ENCODE measurements around the gene DISP3.

The DISP3 gene

DNA sequence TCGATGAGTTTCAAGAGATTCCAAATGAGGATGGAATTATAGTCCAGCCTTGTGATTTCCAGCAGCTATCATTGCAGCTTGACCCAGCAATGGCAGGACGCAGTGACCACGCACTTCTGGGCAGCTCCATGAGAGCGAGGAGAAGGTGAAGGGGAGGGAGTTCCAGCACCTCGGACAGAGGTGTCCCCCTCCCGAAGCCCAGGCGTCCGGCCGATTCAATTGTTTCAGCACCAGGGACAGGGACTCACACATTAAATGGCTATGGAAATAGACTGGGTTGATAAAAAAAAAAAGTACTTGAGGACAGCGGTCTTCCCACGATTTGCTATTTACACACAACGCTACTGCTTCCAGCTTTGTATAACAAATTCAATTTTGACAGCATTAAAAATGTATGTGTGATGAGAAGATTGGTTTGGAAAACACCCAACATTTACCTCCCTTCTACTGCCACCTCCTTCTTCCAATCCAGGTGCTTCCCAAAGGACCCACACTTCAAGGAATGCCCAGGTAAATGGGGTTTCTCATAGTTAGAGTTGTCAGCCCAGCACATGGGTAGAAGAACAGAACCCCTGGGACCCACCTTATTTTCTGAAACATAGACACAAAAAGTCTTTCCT lies 71.8 kb downstream of the DISP3 start:
- DNase-seq: no peak

DNA sequence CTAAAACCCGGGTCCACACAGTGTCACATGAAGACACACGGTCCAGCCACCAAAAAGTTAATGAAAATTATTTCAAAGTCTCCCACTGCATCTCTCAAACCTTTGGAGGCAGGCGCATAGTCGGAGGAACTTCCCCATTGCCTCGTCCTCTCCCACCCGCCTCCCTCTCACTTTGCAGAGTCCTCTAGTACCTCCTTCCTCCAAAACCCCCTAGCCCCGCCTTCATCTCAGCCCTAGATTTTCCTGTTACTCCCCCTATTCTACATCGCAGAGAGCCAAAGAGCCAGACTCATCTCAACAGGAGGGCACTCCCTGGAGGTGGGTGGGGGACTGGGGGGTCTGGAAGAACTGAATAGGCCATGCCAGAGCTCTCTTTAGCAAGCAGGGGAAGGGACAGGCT lies 79.3 kb downstream of the DISP3 start:
- no peak for DNase-seq

DNA sequence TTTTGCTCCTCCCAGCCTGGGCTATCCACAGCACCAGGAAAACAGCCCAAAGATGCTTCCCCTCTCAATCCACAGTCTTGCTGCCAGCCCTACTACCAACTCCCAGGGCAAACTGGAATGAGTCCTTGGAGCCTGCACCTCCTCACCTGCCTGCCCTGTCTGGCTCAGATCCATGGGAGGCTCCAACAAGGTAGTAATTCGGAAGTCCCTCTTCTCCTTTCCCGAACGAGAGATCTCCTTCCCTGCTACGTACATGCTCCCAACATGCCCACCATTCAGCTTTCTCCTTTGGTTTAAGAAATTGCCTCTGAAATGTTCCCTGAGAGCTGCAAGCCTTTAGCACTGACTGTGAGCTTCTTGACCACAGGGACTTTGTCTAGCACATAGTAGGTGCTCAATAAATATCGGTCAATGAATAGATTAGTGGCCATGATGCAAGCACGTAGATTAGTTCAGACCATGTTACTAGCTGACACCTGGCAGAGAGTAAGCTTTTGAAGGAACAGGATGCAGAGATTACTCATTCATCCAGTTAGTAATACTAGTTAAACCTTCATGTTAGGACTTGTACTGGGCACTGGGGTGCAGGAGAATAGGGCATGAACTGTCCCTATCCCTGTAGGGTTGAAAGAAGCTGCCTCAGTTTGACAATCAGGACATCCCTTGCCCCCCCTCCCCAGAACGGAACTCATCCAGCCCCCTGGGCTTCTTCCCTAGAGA lies 80.1 kb downstream of the DISP3 start:
- DNase-seq: no peak

DNA sequence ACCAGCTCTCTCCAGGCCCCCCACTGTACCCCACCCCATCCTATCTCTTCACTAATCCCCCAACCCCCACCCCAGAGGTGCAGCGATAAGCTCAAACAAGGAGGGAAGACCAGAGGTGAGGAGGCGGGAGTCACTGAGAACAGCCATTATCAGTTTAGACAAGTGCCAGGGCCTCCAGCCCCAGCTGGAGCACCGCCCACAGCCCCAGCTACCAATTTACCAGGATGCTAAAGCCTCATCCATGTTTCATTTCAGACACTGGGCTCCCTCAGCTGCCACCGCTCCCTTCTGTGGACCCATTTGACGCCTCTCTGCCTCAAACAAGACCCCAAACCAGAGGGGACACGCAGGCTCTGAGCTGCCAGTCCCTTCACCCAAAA lies 80.6 kb downstream of the DISP3 start:
- no peak for DNase-seq

DNA sequence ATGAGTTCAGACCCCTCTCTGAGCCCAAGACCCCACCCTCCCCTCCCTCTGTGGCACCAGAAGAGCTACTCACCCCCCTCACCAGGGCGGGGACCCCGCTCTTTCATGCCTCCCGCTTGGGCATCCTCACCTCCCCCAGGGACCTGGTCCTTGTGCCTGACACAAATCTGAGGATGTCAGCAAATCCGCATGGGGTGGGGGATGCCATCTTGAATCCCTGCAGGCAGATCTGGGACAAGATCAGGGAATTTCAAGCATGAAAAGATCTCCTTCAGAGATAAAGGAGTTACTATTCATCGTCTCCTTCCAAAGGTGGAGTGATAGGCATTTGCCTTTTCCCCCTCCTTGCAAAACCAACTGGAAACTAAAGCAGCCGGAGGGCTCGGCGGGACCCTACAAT lies 81.1 kb downstream of the DISP3 start:
- DNase-seq: no peak

DNA sequence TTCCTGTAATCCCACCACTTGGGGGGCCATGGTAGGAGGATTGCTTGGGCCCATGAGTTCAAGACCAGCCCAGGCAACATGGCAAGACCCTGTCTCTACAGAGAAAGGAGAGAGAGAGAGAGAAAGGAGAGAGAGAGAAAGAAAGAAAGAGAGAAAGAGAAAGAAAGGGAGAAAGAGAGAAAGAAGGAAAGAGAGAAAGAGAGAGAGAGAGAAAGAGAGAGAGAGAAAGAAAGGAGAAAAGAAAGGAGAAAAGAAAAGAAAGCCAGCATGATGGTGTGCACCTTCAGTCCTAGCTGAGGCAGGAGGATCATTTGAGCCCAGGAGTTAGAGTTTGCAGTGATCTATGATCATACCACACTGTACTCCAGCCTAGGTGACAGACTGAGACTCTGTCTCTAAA lies 82.8 kb downstream of the DISP3 start:
- DNase-seq: no peak

DNA sequence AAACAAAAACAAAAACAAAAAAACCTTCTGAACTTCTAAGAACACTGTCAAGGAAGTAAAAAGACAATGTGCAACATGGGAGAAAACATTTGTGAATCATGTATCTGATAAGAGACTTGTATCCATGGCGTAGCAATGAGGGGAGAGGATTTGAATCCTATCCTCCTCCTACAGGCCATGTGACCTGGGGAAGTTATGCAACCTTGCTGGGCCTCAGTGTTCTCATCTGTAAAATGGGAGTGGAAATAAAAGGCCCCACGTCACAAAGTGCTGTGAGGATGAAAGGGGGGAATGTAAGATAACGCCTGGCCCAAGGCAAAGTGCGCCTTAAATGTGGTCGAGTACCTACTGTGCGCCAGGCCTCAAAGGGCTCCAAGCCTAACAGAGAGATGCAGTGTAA lies 83.7 kb downstream of the DISP3 start:
- no peak for DNase-seq

DNA sequence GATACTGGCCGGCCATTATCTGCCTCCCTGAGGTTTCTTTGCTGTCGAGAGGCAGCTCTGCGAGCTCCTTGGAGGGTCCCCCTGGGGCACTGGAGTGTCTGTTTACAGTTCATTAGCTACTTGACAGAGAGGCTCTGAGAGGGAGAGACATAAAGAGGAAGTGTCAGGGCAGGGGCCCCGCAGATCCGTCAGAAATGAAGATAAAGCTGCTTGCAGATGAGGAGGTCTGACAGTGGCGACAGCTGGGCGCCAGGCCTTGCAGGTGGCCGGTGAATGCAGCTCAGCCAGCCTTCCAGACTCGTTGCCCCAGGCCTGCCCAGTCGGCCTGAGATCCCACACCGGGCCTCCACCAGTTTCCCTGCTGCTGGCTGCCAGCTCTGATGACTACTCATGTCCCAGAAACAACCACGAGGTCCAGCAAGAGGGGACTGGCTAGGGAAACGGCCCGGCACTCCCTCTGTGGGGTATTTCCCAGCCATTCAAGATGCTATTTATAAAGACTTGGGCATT lies 84.7 kb downstream of the DISP3 start:
- no peak for DNase-seq

DNA sequence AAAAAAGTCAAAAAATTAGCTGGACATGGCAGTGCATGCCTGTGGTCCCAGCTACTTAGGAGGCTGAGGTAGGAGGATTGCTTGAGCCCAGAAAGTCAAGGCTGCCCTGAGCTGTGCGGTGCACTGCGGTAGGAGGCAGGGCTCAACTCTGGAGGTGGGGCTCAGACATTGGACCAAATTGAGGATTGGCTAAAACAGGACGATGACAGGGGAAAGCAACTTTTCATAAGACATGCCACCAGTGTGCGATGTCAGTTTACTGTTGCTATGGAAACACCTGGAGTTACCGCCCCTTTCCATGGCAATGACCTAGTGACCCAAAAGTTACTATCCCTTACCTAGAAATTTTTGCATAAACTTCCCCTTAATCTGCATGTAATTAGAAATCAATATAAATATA lies 85.3 kb downstream of the DISP3 start:
- no peak for DNase-seq

DNA sequence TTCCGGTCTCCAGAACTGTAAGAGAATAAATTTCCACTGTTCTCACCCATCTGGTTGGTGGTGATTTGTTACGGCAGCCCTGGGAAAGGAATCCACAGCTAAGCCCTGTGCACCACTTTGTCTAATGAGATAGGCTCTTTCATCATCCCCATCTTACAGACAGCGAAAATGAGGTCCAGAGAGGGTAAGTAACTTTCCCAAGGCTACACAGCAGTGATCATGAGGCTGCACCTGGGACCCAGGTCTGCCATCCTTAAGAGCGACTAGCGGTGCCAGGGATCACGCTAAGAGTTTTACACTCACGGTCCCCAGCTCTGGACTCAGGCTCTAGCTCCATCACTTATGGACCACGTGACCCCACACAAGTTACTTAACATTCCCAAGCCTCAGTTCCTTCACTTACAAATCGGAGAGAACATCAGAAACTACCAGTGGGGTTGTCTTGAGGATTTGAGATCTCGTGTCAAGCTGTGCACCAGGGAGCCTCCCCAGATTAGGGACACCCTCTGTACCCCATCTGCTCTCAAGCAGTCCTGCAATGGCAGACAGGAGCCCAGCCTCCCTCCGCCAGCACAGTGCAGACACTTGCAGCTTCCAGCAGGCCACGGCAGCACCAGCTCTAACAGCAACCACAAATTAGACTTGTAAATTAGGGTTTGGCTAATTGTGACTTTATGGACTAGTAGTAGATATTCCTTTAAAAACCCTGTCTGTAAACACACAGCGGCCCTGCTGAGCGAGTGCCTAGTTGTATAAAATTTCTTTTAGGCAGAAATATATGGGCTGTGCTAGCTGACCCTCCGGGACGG lies 87.3 kb downstream of the DISP3 start:
- no peak for DNase-seq

DNA sequence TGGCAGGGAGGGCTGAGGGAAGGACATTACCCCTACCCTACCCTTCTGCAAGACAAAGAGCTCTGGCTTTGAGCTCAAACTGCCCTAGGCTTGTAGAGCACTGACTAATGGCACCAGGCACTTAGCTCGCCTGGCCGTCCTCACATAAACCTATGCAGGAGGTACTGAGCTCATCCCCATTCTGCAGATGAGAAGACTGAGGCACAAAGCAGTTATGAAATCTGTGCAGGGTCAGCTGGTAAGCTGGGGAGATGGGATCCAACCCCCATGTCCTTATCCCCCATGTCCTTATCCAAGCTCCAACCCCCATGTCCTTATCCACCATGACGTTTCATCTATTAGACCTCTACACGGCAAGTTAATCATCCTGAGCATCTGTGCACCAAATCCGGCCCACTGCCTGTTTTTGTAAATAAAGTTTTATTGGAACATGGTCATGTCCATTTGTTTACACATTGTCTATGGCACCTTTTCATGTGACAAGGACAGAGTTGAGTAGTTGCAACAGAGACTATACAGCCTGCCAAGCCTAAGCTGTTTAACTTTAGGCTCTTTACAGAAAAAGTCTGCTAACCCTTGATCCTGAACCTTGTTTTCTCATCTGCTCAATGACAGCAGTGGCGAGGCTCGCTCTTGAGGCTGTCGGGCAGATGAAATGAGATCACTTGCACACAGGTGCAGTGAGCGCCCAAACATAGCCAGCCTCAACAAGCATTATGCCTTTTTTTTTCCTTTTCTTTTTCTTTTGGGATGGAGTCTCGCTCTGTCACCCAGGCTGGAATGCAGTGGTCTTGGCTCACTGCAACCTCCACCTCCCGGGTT lies 88.5 kb downstream of the DISP3 start:
- no peak for DNase-seq

DNA sequence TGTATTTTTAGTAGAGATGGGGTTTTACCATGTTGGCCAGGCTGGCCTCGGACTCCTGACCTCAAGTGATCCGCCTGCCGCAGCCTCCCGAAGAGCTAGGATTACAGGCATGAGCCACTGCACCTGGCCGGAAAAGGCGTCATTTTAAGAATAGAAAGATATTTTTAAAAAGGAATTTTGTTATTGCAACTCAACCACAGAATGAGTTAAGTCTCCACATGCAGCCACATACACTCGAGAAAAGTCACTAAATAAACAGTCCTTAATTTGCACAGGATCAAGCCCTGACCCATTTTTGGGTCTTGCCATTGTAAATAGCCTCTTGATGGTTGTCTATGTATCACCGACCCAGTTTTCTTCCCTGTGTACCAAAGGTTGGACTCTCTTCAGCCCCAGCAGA lies 89.7 kb downstream of the DISP3 start:
- no peak for DNase-seq

DNA sequence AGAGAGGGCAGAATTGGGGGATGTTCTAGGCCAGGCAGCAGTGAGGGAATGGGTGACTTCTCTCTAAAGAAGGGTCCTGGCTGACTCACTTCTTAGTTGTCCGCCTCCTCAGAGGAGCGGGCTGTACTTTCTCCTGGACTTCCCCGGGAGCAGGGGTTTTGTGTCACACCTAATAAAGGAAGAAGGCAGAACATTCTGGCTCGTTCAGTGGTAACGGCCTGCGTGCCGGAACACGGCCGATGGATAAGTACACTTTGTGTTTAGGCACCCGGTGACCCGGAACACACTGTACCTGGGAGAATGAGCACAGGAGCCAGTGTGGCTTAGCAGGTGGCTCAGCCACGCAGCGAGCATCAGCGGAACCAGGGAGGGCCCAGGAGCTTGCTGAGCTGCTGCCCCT lies 90.6 kb downstream of the DISP3 start:
- DNase-seq: no peak

DNA sequence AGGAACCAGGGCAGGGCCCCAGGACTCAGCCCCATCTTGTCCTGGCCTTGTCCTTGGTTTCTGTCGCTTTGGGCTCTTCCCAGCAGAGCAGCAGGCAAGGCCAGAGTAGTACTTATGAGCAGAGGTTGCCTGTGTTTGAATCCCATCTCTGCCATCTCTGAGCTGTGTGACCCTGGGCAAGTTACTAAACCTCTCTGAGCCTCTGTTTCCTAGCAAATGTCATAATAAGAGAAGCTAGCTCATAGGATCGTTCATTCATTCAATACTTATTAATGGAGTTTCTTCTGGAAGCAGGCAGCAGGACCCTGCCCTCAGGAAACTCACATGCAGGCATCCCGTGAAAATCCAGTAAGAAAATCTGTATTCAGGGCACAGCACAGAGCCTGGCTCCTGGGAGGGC lies 91.0 kb downstream of the DISP3 start:
- no peak for DNase-seq

DNA sequence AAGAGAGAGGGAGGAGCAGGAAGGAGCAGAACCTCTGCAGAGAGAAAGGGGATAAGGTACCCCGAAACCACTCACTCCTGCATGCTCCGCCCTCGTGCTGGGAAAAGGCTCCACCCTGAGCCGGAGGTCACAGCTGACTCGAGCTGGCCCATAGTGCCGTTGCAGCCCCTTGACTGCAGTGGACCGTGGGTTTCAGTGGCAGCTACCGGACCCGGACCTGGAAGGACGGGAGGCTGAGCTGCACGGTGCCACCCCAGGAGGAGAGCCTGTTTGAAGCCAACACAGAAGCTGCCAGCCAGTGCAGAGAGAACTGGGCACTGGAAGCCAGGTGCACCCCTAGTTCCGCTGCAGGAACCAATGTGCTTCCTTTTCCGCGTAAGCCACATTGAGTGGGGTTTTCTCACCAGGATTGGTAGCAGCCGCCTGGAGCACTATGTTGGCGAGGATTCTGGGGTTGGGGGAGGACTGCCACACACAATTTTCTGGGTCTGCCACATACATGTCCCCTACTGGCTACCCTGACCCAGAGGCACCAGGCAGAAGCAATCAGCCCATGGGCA lies 91.9 kb downstream of the DISP3 start:
- no peak for DNase-seq

DNA sequence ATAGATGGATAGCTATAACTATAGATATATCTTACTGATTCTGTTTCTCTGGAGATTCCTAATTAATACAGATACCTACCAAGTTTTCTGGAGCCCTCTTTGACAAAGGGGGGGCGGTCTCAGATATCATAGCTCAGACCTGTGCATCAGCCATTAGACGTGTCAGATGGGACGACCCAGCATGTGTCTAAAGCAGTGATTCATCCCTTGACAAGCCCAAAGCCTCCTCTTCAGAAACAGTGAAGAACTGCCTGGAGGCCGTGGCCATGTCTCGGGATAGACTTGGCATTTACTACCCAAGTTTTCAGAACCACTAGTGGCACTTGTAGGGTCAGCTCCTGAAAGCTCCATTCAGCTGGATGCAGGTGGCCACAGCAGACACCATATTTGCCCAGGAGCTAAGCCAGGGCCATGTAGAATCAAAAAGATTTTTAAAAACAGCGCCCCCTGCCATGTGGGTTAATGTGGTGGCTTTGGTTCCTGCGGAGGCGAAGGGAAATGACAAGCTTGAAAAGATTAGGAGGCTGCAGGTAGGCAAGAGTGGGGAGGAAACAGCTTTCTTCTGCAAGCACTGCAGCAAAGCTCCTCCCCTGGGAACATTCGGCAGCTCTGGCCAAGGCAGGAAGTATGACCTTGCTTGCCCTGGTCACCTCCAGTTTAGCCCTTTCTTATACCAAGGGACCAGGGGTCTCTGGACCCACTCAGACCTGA lies 93.1 kb downstream of the DISP3 start:
- no peak for DNase-seq

DNA sequence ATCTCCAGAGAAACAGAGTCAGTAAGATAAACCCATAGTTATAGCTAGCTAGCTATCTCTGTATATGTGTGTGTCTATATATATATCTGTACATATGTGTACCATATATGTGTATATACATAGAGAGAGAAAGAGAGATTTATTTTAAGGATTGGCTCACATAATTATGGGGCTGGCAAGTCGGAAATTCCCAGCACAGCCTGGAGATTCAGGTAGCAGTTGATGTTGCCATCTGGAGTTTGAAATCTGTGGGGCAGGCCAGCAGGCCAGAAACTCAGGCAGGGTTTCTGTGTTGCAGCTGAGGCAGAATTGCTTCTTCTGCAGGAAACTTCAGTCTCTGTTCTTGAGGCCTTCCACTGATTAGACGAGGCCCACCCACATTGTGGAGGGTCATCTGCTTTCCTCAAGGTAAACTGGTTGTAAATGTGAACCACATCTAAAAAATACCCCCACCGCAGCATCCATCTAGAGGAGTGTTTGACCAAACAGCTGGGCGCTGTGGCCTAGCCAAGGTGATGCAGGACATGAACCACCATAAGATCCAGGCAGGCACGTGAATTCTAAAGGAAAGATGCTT lies 94.2 kb downstream of the DISP3 start:
- no peak for DNase-seq

DNA sequence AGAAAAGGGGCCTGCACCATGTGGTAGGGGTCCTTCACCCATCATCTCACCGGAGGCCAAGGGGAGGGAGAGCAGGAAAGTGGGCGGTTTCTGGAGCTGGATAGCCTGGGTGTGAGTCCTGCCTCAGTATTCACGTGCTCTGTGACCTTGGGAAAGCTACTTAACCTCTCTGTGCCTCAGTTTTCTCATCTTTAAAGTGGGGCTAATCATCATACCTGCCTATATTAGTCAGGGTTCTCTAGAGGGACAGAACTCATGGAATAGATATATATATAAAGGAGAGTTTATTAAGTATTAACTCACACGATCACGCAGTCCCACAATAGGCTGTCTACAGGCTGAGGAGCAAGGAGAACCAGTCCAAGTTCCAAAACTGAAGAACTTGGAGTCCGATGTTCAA lies 96.6 kb downstream of the DISP3 start:
- no peak for DNase-seq

DNA sequence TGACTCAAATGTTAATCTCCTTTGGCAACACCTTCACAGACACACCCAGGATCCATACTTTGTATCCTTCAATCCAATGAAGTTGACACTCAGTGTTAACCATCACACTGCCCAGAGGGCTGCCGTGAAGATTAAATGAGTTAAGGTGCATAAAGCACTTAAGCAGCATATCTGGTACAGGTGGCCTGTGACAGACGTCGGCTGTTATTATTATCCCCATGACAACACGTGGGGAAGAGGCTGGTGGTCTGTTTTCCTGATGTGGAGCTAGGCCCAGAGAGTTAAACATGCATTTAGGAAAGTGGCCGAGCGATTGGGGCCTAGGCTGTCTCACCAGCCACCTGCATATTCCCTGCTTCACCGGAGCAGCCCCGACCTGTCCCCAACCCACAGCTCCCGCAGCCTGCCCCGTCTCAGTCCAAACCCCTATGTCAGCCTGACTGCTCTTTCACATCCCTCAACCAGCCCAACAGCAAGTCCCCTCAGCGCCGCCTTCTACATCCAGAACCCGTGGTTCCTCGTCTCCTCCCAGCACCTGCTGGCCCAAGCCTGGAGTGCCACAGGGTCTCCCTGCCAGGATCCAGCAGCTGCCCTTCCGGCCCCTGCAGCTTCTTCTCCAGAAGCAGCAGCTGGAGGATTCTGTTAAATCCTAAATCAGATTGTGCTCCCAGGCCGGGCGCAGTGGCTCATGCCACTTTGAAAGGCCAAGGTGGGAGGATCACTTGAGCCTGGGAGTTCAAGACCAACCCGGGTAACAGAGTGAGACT lies 97.3 kb downstream of the DISP3 start:
- DNase-seq: no peak

DNA sequence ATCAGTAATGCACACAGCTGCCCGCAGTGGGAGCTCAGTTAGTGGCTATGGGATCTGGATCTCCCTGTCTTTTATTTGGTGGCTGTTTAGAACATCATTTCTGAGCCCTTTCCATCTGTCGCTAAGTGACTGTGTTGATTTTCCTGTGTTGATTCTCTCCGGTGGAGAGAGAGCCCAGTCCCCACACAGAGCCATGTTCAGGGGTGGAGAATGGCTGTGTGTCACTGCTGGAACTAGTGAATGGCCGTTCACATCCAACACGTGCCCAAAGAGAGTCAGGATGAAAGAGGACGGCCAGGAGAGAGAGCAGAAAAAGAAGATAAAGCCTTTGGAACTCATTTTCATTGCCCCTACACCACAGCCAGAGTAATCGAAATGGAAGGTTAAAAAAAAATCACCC lies 99.0 kb downstream of the DISP3 start:
- DNase-seq: no peak

DNA sequence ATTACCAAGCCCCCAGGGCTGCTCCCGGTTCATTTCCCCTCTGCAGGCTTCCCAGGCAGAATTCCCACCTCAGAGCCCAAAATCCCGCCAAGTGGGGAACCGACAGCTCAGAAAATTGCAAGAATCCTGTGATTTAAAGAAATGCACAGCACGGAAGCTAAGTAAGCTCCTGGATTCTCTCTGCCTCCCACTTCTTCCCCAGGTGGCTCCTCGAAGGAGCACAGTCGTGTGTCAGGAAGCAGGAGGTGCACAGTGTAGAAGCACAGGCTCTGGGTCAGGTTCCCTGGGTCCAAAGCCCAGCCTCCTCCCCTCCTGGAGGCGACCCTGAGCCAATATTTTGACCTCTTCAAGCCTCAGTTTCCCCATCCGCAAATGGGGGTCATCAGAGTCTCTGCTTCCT lies 100.6 kb downstream of the DISP3 start:
- DNase-seq: no peak
